Thyroid gland (tissue), 4 donors: ENCODE data around the gene WDR91. TPM values are rescaled to one million over a fixed set of nuclear protein-coding genes. Genes with fewer than 3 reads are reported as not detected.

ENCODE experiments used
- DNase-seq, 2 donors: peaks; one replicate each; pipeline ENCODE4 v3.0.0-alpha.2; 2019
- H3K27ac ChIP-seq, 3 donors: fragments of 200-600 bp; sonication (generic); 1 replicate in 2 of 3; 2 replicates in 1 of 3; pipeline ENCODE4 v1.5.1; 2016 to 2019; ENCODE audit warnings: mild to moderate bottlenecking in 1 of 3, moderate library complexity in 1 of 3
- H3K27me3 ChIP-seq: fragments of 200-600 bp; sonication (generic); one replicate; pipeline ENCODE4 v1.5.1; 2019
- H3K36me3 ChIP-seq, 2 donors: fragments of 200-600 bp; sonication (generic); one replicate each; pipeline ENCODE4 v1.5.1; 2016 to 2019
- H3K4me1 ChIP-seq, 2 donors: fragments of 200-600 bp; sonication (generic); one replicate each; pipeline ENCODE4 v1.5.1; 2017 to 2019
- H3K4me3 ChIP-seq, 3 donors: fragments of 200-600 bp; sonication (generic); replicated peaks in 1 of 3; 1 replicate in 2 of 3; 2 replicates in 1 of 3; pipeline ENCODE4 v1.5.1; 2016; ENCODE audit warnings: mild to moderate bottlenecking in 1 of 3
- H3K9me3 ChIP-seq: fragments of 200-600 bp; sonication (generic); one replicate; pipeline ENCODE4 v1.5.1; 2017
- POLR2A ChIP-seq, 2 donors: fragments of 450-650 bp; IDR thresholded peaks; one replicate each; pipeline ENCODE4 v1.6.1; 2017; ENCODE audit warnings: antibody characterized with exemption in 2 of 2, mild to moderate bottlenecking in 2 of 2, moderate library complexity in 1 of 2
- WGBS, 2 donors: methylation state at CpG; one replicate each; pipeline ENCODE4 v1.1.5; 2017; 5-methylcytosine and 5-hydroxymethylcytosine counted together
- intact Hi-C: fragments of 100-400 bp; cut with DNase I; formaldehyde crosslinking; loops from one replicate; pipeline ENCODE4 v1.15.1; 2023
- total RNA-seq, 4 donors: library from RNA; depleted of rRNA; stranded (reverse); fragments of >200 nt; gene quantifications; one replicate each; pipeline ENCODE4 v1.2.3, GENCODE V29; 2016
- TF ChIP-seq, protein P1 (sequence below), 6 experiments: fragments of 200-600 bp in 3 of 6; fragments of 450-650 bp in 3 of 6; sonication (generic) in 3 of 6; IDR thresholded peaks; one replicate each; pipeline ENCODE4 v1.5.1; 2016 to 2019; ENCODE audit warnings: antibody characterized with exemption in 6 of 6, mild to moderate bottlenecking in 2 of 6, inconsistent platforms in 1 of 6, moderate library complexity in 1 of 6

Gene WDR91
- total RNA-seq, 4 donors from 2014 or later: 8.4 to 34.4 (median 9.1) TPM

DNA sequence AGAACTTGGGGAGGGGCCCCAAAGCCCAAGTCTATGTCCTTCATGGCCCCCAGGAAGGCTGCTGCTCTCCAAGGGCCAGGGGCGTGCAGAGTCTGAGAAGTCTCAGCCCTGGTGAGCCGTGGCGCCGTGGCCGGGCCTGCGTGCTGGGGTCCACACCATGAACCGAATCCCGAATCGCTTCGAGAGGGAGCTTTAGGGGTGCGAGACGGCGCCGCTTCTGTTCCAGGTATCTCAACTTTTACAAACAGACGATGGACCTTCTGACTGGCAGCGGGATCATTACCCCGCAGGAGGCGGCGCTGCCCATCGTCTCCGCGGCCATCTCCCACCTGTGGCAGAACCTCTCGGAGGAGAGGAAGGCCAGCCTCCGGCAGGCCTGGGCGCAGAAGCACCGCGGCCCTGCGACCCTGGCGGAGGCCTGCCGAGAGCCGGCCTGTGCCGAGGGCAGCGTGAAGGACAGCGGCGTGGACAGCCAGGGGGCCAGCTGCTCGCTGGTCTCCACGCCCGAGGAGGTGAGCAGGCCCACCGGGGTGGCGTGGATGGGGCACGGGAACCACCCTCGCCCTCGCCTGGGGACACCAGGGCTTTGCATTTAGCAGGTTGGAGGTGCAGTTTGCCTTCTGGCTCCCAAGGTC lies 35.0 kb upstream of the WDR91 start:
- Histone ChIP-seq H3K36me3 (no peaks in the 10 kb centered on the region), H3K27me3 (no peaks in the 10 kb centered on the region), H3K9me3 (no peaks in the 10 kb centered on the region), H3K27ac (no peak overlapping the region), H3K4me3 (no peak overlapping the region), H3K4me1 (no peaks in the 10 kb centered on the region)
- WGBS, 2 donors: 97 to 98% methylated on average over 43 of the region's 43 CpGs
- no peak for DNase-seq
- TF ChIP-seq, protein P1, sequence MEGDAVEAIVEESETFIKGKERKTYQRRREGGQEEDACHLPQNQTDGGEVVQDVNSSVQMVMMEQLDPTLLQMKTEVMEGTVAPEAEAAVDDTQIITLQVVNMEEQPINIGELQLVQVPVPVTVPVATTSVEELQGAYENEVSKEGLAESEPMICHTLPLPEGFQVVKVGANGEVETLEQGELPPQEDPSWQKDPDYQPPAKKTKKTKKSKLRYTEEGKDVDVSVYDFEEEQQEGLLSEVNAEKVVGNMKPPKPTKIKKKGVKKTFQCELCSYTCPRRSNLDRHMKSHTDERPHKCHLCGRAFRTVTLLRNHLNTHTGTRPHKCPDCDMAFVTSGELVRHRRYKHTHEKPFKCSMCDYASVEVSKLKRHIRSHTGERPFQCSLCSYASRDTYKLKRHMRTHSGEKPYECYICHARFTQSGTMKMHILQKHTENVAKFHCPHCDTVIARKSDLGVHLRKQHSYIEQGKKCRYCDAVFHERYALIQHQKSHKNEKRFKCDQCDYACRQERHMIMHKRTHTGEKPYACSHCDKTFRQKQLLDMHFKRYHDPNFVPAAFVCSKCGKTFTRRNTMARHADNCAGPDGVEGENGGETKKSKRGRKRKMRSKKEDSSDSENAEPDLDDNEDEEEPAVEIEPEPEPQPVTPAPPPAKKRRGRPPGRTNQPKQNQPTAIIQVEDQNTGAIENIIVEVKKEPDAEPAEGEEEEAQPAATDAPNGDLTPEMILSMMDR (IDR thresholded peaks at IDR 0.05): no peak
- no peak for TF ChIP-seq POLR2A (IDR thresholded peaks at IDR 0.05)
- intact Hi-C loops: no loop called here

DNA sequence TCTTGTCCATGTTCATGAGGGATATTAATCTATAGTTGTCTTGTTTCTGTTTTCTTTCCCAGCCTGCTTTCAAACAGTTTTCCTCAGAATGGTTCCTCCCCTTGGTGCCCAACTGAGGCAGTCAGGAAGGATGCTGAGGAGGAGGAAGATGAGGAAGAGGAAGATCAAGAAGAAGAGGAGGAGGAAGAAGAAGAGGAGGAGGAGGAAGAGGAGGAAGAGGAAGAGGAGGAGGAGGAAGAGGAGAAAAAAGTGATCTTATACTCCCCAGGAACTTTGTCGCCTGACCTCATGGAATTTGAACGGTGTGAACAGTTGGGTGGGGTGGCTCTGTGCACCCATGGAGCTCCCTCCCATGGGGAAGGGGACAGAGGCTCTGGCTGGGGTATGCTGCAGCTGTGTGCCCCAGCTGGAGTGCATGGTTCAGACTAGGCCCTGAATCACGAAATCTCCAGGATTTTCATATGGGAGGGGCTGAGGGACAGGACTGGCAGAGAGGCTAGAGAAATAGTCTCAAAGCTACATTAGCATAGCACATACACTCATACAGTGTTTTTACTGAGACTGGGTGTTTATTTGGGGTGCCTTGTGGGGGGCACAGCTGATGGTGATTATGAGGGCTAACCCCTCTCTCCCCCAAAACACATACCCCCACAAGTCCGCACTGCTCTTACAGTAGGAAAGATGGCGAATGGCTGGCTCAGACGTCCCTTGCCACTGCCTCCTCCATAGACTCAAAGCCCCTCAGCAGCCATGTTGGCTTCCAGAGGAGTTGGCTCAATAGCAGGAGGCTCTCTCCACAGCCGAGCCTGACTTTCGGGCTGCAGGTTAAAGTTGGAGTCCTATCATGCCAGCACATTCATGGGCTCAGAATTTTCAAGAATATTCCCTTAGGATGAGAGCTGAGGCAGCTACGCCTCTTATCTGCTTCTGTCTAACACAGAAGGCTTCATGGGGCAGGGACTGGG lies 34.2 kb upstream of the WDR91 start:
- 90 to 93% methylated on average over 9 of the region's 9 CpGs for WGBS, 2 donors
- Histone ChIP-seq H3K27me3 (no peaks in the 10 kb centered on the region), H3K4me3 (no peak overlapping the region), H3K36me3 (no peaks in the 10 kb centered on the region), H3K9me3 (no peaks in the 10 kb centered on the region), H3K27ac (no peak overlapping the region), H3K4me1 (no peaks in the 10 kb centered on the region)
- TF ChIP-seq POLR2A (IDR thresholded peaks at IDR 0.05): no peak
- TF ChIP-seq, protein P1 (IDR thresholded peaks at IDR 0.05): no peak
- intact Hi-C loops: no loop called here
- DNase-seq: no peak

- intact Hi-C loops: no loop called here
- WGBS, 2 donors: 53 to 59% methylated on average over 5 of the region's 5 CpGs
- DNase-seq: no peak
Measured at GRCh38 chr7:135242096-135242684, 30.9 kb upstream of the WDR91 start.

GRCh38 chr7:135240441-135240840 lies 29.1 kb upstream of the WDR91 start:
- Histone ChIP-seq H3K27me3 (no peaks in the 10 kb centered on the region), H3K36me3 (no peaks in the 10 kb centered on the region), H3K27ac (no peak overlapping the region), H3K4me3 (no peak overlapping the region), H3K4me1 (no peaks in the 10 kb centered on the region), H3K9me3 (no peaks in the 10 kb centered on the region)
- TF ChIP-seq POLR2A (IDR thresholded peaks at IDR 0.05): no peak
- TF ChIP-seq, protein P1 (IDR thresholded peaks at IDR 0.05): no peak
- no peak for DNase-seq
- intact Hi-C loops: no loop called here
- 86 to 91% methylated on average over 9 of the region's 9 CpGs for WGBS, 2 donors

More at GRCh38 chr7:135242096-135242684, 30.9 kb upstream of the WDR91 start:
- no peaks in the 10 kb centered on the region for H3K4me1 ChIP-seq
- H3K9me3 ChIP-seq: no peaks in the 10 kb centered on the region
- H3K4me3 ChIP-seq: no peak overlapping the region
- TF ChIP-seq, protein P1 (IDR thresholded peaks at IDR 0.05): no peak
- no peak for TF ChIP-seq POLR2A (IDR thresholded peaks at IDR 0.05)
- H3K36me3 ChIP-seq: no peaks in the 10 kb centered on the region
- no peak overlapping the region for H3K27ac ChIP-seq
- H3K27me3 ChIP-seq: no peaks in the 10 kb centered on the region
